Fibroblast of lung (primary cell): ENCODE results near the gene OFD1. TPM values are rescaled to one million over a fixed set of nuclear protein-coding genes. Genes with fewer than 3 reads are reported as not detected.

Experiments
- DNase-seq, 2 donors: peaks; one replicate each; pipeline versions ENCODE4 v3.0.0 to v3.0.0-alpha.2; 2010; ENCODE audit warnings: low read depth in 2 of 2
- H2AFZ ChIP-seq: 2 replicates; pipeline ENCODE4 v1.5.1; 2012; ENCODE audit warnings: low read length, control low read depth, inconsistent platforms
- H3K27ac ChIP-seq: 2 replicates; pipeline ENCODE4 v1.5.1; 2011; ENCODE audit warnings: low read length, control low read depth; ENCODE audit not compliant: insufficient read depth
- H3K27me3 ChIP-seq: 2 replicates; pipeline ENCODE4 v1.5.1; 2011; ENCODE audit warnings: mild to moderate bottlenecking, low read length; ENCODE audit not compliant: control insufficient read depth, insufficient read depth
- H3K36me3 ChIP-seq: 2 replicates; pipeline ENCODE4 v1.5.1; 2011; ENCODE audit warnings: low read length; ENCODE audit not compliant: control insufficient read depth, insufficient read depth
- H3K4me1 ChIP-seq: 2 replicates; pipeline ENCODE4 v1.5.1; 2011; ENCODE audit warnings: low read length; ENCODE audit not compliant: control insufficient read depth, insufficient read depth; ENCODE audit errors: extremely low read depth
- H3K4me2 ChIP-seq: 2 replicates; pipeline ENCODE4 v1.5.1; 2011; ENCODE audit warnings: low read length, control low read depth; ENCODE audit not compliant: insufficient read depth; ENCODE audit errors: extremely low read depth
- H3K4me3 ChIP-seq, 4 experiments: fragments of 200-600 bp in 1 of 4; sonication (generic) in 1 of 4; replicated peaks in 1 of 4; 2 replicates each; pipeline ENCODE4 v1.5.1; 2011 to 2016; ENCODE audit warnings: low read length in 4 of 4, low read depth in 3 of 4, mild to moderate bottlenecking in 3 of 4, control low read depth in 2 of 4, inconsistent platforms in 1 of 4, mixed read lengths in 1 of 4; ENCODE audit not compliant: insufficient read depth in 1 of 4; ENCODE audit errors: control extremely low read depth in 1 of 4
- H3K79me2 ChIP-seq: 2 replicates; pipeline ENCODE4 v1.5.1; 2012; ENCODE audit warnings: mild to moderate bottlenecking, low read length, inconsistent platforms; ENCODE audit not compliant: control insufficient read depth, insufficient read depth
- H3K9ac ChIP-seq: 2 replicates; pipeline ENCODE4 v1.5.1; 2011; ENCODE audit warnings: mild to moderate bottlenecking, low read length, control low read depth; ENCODE audit not compliant: insufficient read depth
- H3K9me3 ChIP-seq: 2 replicates; pipeline ENCODE4 v1.5.1; 2012; ENCODE audit warnings: low read depth, low read length; ENCODE audit not compliant: control insufficient read depth, insufficient read depth
- H4K20me1 ChIP-seq: 2 replicates; pipeline ENCODE4 v1.5.1; 2011; ENCODE audit warnings: low read length; ENCODE audit not compliant: control insufficient read depth, insufficient read depth; ENCODE audit errors: extremely low read depth
- EZH2 ChIP-seq: IDR thresholded peaks from 2 replicates; pipeline ENCODE4 v1.5.1; 2012; ENCODE audit warnings: low read length, control low read depth, mild to moderate bottlenecking; ENCODE audit errors: missing control alignments
- polyA plus RNA-seq, 2 donors: library from polyadenylated mRNA; depleted of rRNA in 1 of 2; stranded (reverse) in 1 of 2; unstranded in 1 of 2; fragments of >200 nt; gene quantifications; 2 replicates each; pipeline ENCODE4 v1.2.1, GENCODE V29; 2011 to 2012; ENCODE audit warnings: missing spikeins in 1 of 2
- total RNA-seq: library from RNA; depleted of rRNA; stranded (reverse); fragments of >200 nt; gene quantifications from 2 replicates; pipeline ENCODE4 v1.2.1, GENCODE V29; 2014
- TF ChIP-seq, protein P1 (sequence below), 2 donors: IDR thresholded peaks in 1 of 2; conservative IDR thresholded peaks in 1 of 2; 1 replicate in 1 of 2; 2 replicates in 1 of 2; pipeline ENCODE4 v1.5.1; 2011 to 2012; ENCODE audit warnings: low read length in 2 of 2, control low read depth in 1 of 2, inconsistent platforms in 1 of 2, low read depth in 1 of 2, mild to moderate bottlenecking in 1 of 2

The OFD1 gene
- total and polyA plus RNA-seq, 2 donors (not counting 1 experiment from before 2014, with no cell fraction given) = 7.6 to 15.5 TPM

- Histone ChIP-seq H3K27me3 (no peaks in the 10 kb centered on the region), H3K9me3 (no peaks in the 10 kb centered on the region), H2AFZ (no peak overlapping the region), H3K79me2 (peaks cover 63% of the 10 kb centered on the region), H3K27ac (no peak overlapping the region), H3K9ac (no peak overlapping the region), H4K20me1 (peaks cover 3% of the 10 kb centered on the region), H3K4me2 (no peak overlapping the region), H3K4me3 (no peak overlapping the region), H3K4me1 (no peaks in the 10 kb centered on the region), H3K36me3 (no peaks in the 10 kb centered on the region)
- DNase-seq = no peak
- TF ChIP-seq, protein P1, sequence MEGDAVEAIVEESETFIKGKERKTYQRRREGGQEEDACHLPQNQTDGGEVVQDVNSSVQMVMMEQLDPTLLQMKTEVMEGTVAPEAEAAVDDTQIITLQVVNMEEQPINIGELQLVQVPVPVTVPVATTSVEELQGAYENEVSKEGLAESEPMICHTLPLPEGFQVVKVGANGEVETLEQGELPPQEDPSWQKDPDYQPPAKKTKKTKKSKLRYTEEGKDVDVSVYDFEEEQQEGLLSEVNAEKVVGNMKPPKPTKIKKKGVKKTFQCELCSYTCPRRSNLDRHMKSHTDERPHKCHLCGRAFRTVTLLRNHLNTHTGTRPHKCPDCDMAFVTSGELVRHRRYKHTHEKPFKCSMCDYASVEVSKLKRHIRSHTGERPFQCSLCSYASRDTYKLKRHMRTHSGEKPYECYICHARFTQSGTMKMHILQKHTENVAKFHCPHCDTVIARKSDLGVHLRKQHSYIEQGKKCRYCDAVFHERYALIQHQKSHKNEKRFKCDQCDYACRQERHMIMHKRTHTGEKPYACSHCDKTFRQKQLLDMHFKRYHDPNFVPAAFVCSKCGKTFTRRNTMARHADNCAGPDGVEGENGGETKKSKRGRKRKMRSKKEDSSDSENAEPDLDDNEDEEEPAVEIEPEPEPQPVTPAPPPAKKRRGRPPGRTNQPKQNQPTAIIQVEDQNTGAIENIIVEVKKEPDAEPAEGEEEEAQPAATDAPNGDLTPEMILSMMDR (conservative IDR thresholded peaks at IDR 0.05 in 1 of 2, IDR thresholded peaks at IDR 0.05 in 1 of 2; ENCODE audit: low read depth in 1 of 2, low read length in 2 of 2) = no peak
- TF ChIP-seq EZH2 = no peak
These were observed 39.6 kb upstream of the OFD1 start for GRCh38 chrX:13694983-13695382.

- Histone ChIP-seq H3K27ac (no peak overlapping the region), H3K4me3 (no peak overlapping the region), H3K36me3 (no peaks in the 10 kb centered on the region), H3K9me3 (no peaks in the 10 kb centered on the region), H3K79me2 (peaks cover 56% of the 10 kb centered on the region), H2AFZ (no peak overlapping the region), H3K4me1 (no peaks in the 10 kb centered on the region), H3K27me3 (no peaks in the 10 kb centered on the region), H3K9ac (no peak overlapping the region), H3K4me2 (no peak overlapping the region), H4K20me1 (peaks cover 3% of the 10 kb centered on the region)
- TF ChIP-seq, protein P1 (conservative IDR thresholded peaks at IDR 0.05 in 1 of 2, IDR thresholded peaks at IDR 0.05 in 1 of 2; ENCODE audit: low read depth in 1 of 2, low read length in 2 of 2) = no peak
- TF ChIP-seq EZH2 = no peak
- DNase-seq = no peak
These were observed 38.9 kb upstream of the OFD1 start for GRCh38 chrX:13695601-13696115.

DNA sequence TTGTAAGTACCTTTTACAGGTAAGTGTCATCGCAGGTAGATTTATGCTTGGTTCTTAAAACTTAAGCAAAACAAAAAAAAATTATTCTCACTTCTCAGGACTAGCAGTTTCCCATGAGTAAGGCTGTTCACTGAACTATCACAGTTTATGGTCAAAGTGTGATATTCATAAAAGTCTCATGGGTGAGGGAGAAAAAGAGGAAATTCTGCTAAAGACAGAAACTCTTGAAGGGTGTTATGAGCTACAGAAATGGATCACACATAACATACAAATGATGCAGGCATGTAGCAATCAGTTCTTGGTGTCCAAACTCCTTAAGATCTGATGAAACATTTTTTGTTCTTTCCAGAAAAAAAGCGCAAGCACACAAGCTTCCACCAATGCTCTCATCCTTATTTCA, 37.1 kb upstream of the OFD1 start:
- Histone ChIP-seq H3K9ac (no peak overlapping the region), H3K79me2 (peaks cover 51% of the 10 kb centered on the region)

More for the DNA sequence above, 37.1 kb upstream of the OFD1 start:
- Histone ChIP-seq H3K4me2 (no peak overlapping the region), H3K27me3 (no peaks in the 10 kb centered on the region), H3K27ac (no peak overlapping the region), H3K36me3 (no peaks in the 10 kb centered on the region), H3K4me3 (no peak overlapping the region), H2AFZ (no peak overlapping the region), H3K4me1 (no peaks in the 10 kb centered on the region), H4K20me1 (peaks cover 3% of the 10 kb centered on the region), H3K9me3 (no peaks in the 10 kb centered on the region)
- no peak for TF ChIP-seq EZH2
- TF ChIP-seq, protein P1 (conservative IDR thresholded peaks at IDR 0.05 in 1 of 2, IDR thresholded peaks at IDR 0.05 in 1 of 2; ENCODE audit: low read depth in 1 of 2, low read length in 2 of 2) = no peak
- DNase-seq = no peak
